ENCODE results near the gene B3GALT6.

DNA sequence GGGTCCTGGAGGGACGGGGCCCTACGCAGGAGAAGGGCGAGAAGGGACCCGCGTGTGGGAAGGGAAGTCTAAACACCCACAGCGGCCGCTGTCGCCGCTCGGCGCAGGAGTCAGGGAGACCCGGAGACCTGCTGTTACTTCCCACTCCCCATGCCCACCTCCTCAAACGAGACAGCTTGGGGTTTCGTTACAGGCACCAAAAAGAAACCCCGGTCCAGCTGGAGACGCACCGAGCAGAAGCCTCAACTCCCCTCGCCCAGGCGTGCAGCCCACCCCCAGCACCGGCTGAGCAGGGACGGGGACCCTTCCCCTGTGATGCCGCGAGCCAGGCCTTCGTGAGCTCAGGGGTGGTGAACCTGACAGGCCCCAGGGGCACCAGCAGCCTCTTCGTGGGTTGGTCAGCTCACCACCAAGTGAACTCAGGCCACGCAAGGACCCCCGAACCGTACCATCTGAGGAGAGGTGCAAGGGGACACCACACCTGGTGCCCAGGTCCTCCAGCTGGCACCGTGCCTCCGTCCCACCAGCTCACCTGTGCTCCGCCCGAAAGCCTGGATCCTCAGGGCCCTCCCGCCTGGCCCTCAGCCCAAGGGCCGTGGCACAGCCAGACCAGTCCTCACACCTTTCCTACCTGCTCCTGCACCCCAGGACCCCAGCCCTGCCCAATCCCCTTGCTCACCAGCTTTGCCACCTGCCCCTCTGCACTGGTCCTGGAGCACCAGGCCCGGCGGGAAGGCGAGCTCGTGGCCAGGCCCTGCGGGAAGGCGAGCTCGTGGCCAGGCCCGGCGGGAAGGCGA, 5.3 kb upstream of the B3GALT6 start:
- TF ChIP-seq, protein P1, sequence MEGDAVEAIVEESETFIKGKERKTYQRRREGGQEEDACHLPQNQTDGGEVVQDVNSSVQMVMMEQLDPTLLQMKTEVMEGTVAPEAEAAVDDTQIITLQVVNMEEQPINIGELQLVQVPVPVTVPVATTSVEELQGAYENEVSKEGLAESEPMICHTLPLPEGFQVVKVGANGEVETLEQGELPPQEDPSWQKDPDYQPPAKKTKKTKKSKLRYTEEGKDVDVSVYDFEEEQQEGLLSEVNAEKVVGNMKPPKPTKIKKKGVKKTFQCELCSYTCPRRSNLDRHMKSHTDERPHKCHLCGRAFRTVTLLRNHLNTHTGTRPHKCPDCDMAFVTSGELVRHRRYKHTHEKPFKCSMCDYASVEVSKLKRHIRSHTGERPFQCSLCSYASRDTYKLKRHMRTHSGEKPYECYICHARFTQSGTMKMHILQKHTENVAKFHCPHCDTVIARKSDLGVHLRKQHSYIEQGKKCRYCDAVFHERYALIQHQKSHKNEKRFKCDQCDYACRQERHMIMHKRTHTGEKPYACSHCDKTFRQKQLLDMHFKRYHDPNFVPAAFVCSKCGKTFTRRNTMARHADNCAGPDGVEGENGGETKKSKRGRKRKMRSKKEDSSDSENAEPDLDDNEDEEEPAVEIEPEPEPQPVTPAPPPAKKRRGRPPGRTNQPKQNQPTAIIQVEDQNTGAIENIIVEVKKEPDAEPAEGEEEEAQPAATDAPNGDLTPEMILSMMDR (IDR thresholded peaks at IDR 0.05 in 4 of 5, conservative IDR thresholded peaks at IDR 0.05 in 1 of 5): no peak
- TF ChIP-seq POLR2A (IDR thresholded peaks at IDR 0.05): no peak
